GM12892 (cell line): ENCODE results near the gene F2RL1.

ENCODE experiments used
- POLR2A ChIP-seq: IDR thresholded peaks from 2 replicates; pipeline ENCODE4 v1.6.1; 2011; ENCODE audit warnings: low read depth, low read length, control low read depth
- POLR2AphosphoS5 ChIP-seq: IDR thresholded peaks from 2 replicates; pipeline ENCODE4 v1.6.1; 2011; ENCODE audit warnings: low read depth, low read length, control low read depth
- TAF1 ChIP-seq: IDR thresholded peaks from 2 replicates; pipeline ENCODE4 v1.6.1; 2011; ENCODE audit warnings: low read depth, mild to moderate bottlenecking, control low read depth, low read length, borderline replicate concordance

DNA sequence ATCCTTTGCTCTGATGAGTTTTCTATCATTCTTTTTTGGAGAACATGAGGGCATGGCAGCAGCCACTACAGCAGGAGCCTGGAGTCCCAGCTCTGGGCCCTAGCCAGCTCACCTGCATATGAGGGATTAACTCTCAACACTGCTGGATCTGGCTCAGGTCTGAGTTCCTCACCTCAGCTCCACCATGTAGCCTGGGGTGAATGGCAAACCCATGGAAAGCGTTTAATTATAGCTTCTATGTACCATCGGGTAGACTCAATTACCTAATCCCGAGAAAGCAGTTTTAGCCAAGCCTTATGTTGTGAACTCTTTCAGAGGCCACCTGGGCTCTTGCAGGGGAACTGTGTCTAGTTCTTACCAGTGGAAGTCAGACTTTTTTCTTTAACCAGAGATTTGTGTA lies 27.1 kb downstream of the F2RL1 start:
- no peak for TF ChIP-seq POLR2AphosphoS5
- no peak for TF ChIP-seq TAF1
- no peak for TF ChIP-seq POLR2A
